HG02943 (cell line): ENCODE results near the gene MRTFB.

Experiments used
- ATAC-seq: cut with Tn5 transposase; IDR thresholded peaks from one replicate; pipeline ENCODE4 v1.9.1; 2021; ENCODE audit warnings: mild to moderate bottlenecking, low read depth, moderate library complexity; ENCODE audit not compliant: unreplicated experiment

The MRTFB gene

GRCh38 chr16:14061732-14062259 is 9.3 kb upstream of the MRTFB start:
- no peak for ATAC-seq

- no peak for ATAC-seq
Observed at GRCh38 chr16:14062261-14062660, 8.9 kb upstream of the MRTFB start.

- no peak for ATAC-seq
Observed at GRCh38 chr16:14063618-14064581, 7.2 kb upstream of the MRTFB start.

- ATAC-seq, result no peak
Observed at GRCh38 chr16:14069818-14070217, 1.3 kb upstream of the MRTFB start.

- ATAC-seq, result no peak
Observed at GRCh38 chr16:14070555-14070876, 603 bp upstream of the MRTFB start.

- peak; percentile 22 for ATAC-seq
Observed at GRCh38 chr16:14071576-14072271, 605 bp downstream of the MRTFB start.

- ATAC-seq, result no peak
Observed at GRCh38 chr16:14072360-14072759, 1.2 kb downstream of the MRTFB start.

GRCh38 chr16:14074544-14074943 is 3.4 kb downstream of the MRTFB start:
- ATAC-seq, result no peak

- ATAC-seq, result no peak
Observed at GRCh38 chr16:14077918-14078317, 6.8 kb downstream of the MRTFB start.

- ATAC-seq, result no peak
Observed at GRCh38 chr16:14086477-14086876, 15.4 kb downstream of the MRTFB start.

- no peak for ATAC-seq
Observed at GRCh38 chr16:14087181-14087580, 16.1 kb downstream of the MRTFB start.

GRCh38 chr16:14087590-14088154 is 16.6 kb downstream of the MRTFB start:
- ATAC-seq, result no peak

- ATAC-seq, result no peak
Observed at GRCh38 chr16:14088155-14088753, 17.1 kb downstream of the MRTFB start.

GRCh38 chr16:14089283-14089823 is 18.2 kb downstream of the MRTFB start:
- ATAC-seq, result no peak

GRCh38 chr16:14092561-14092960 is 21.4 kb downstream of the MRTFB start:
- no peak for ATAC-seq

- no peak for ATAC-seq
Observed at GRCh38 chr16:14095883-14096551, 24.9 kb downstream of the MRTFB start.

- ATAC-seq, result no peak
Observed at GRCh38 chr16:14097182-14097959, 26.3 kb downstream of the MRTFB start.

- no peak for ATAC-seq
Observed at GRCh38 chr16:14098081-14098480, 27.0 kb downstream of the MRTFB start.

GRCh38 chr16:14100825-14101224 is 29.7 kb downstream of the MRTFB start:
- ATAC-seq, result no peak
